H9 (cell line): Measurements from ENCODE around the gene STIM2. TPM values are rescaled to one million over a fixed set of nuclear protein-coding genes. Genes with fewer than 3 reads are reported as not detected.

Experiments
- DNase-seq: peaks from one replicate; pipeline ENCODE4 v3.0.0-alpha.2; 2017
- H2AFZ ChIP-seq: one replicate; pipeline ENCODE4 v1.6.1; 2013; ENCODE audit warnings: mild to moderate bottlenecking, low read length, control low read depth, moderate library complexity
- H2AK5ac ChIP-seq: 2 replicates; pipeline ENCODE4 v1.6.1; 2013; ENCODE audit warnings: low read length, control low read depth, mixed read lengths; ENCODE audit not compliant: insufficient read length
- H2BK120ac ChIP-seq: one replicate; pipeline ENCODE4 v1.6.1; 2013; ENCODE audit warnings: low read depth, mild to moderate bottlenecking, low read length, control low read depth, inconsistent platforms; ENCODE audit not compliant: poor library complexity, severe bottlenecking
- H2BK12ac ChIP-seq: 2 replicates; pipeline ENCODE4 v1.6.1; 2013; ENCODE audit warnings: low read length, control low read depth, mixed read lengths, low read depth; ENCODE audit not compliant: insufficient read length
- H2BK15ac ChIP-seq: 2 replicates; pipeline ENCODE4 v1.6.1; 2013; ENCODE audit warnings: low read depth, low read length, control low read depth
- H2BK20ac ChIP-seq: one replicate; pipeline ENCODE4 v1.6.1; 2013; ENCODE audit warnings: low read depth, mild to moderate bottlenecking, low read length, control low read depth, inconsistent platforms; ENCODE audit not compliant: poor library complexity, severe bottlenecking
- H2BK5ac ChIP-seq: 2 replicates; pipeline ENCODE4 v1.6.1; 2013; ENCODE audit warnings: low read length, control low read depth, mixed read lengths; ENCODE audit not compliant: insufficient read length
- H3K14ac ChIP-seq: 2 replicates; pipeline ENCODE4 v1.6.1; 2013; ENCODE audit warnings: low read length, control low read depth; ENCODE audit not compliant: insufficient read depth
- H3K18ac ChIP-seq: 2 replicates; pipeline ENCODE4 v1.6.1; 2013; ENCODE audit warnings: low read depth, mild to moderate bottlenecking, mixed read lengths, low read length, control low read depth; ENCODE audit not compliant: insufficient read length
- H3K23ac ChIP-seq: 2 replicates; pipeline ENCODE4 v1.6.1; 2013; ENCODE audit warnings: low read length, control low read depth, mixed read lengths, low read depth; ENCODE audit not compliant: insufficient read length
- H3K23me2 ChIP-seq: 2 replicates; pipeline ENCODE4 v1.6.1; 2013; ENCODE audit warnings: low read depth, mild to moderate bottlenecking, mixed read lengths, low read length, control low read depth; ENCODE audit not compliant: insufficient read length, poor library complexity, severe bottlenecking
- H3K27ac ChIP-seq: 2 replicates; pipeline ENCODE4 v1.5.1; 2013; ENCODE audit warnings: low read length, control low read depth, mixed read lengths, low read depth; ENCODE audit not compliant: insufficient read length
- H3K27me3 ChIP-seq: 2 replicates; pipeline ENCODE4 v1.6.1; 2013; ENCODE audit warnings: low read length, control low read depth, inconsistent platforms; ENCODE audit not compliant: insufficient read depth
- H3K4ac ChIP-seq: 2 replicates; pipeline ENCODE4 v1.6.1; 2013; ENCODE audit warnings: low read depth, mild to moderate bottlenecking, control low read depth, inconsistent platforms, low read length, moderate library complexity
- H3K4me1 ChIP-seq: 2 replicates; pipeline ENCODE4 v1.6.1; 2013; ENCODE audit warnings: low read length, control low read depth, inconsistent platforms; ENCODE audit not compliant: insufficient read depth
- H3K4me2 ChIP-seq: 2 replicates; pipeline ENCODE4 v1.6.1; 2013; ENCODE audit warnings: low read length, control low read depth, mixed read lengths; ENCODE audit not compliant: insufficient read length, insufficient read depth
- H3K56ac ChIP-seq: 2 replicates; pipeline ENCODE4 v1.6.1; 2013; ENCODE audit warnings: low read depth, mild to moderate bottlenecking, mixed read lengths, low read length, control low read depth; ENCODE audit not compliant: insufficient read length
- H3K79me1 ChIP-seq: 2 replicates; pipeline ENCODE4 v1.6.1; 2013; ENCODE audit warnings: low read depth, mild to moderate bottlenecking, moderate library complexity, low read length, control low read depth, inconsistent platforms; ENCODE audit not compliant: insufficient read depth, poor library complexity, severe bottlenecking
- H3K79me2 ChIP-seq: 2 replicates; pipeline ENCODE4 v1.6.1; 2013; ENCODE audit warnings: low read length, control low read depth, inconsistent platforms; ENCODE audit not compliant: insufficient read depth
- H3K9ac ChIP-seq: 2 replicates; pipeline ENCODE4 v1.6.1; 2013; ENCODE audit warnings: low read length, control low read depth, mixed read lengths; ENCODE audit not compliant: insufficient read length; ENCODE audit errors: extremely low read depth
- H3K9me3 ChIP-seq: one replicate; pipeline ENCODE4 v1.6.1; 2013; ENCODE audit warnings: low read depth, low read length, inconsistent platforms; ENCODE audit not compliant: control insufficient read depth
- H3T11ph ChIP-seq: one replicate; pipeline ENCODE4 v1.6.1; 2013; ENCODE audit warnings: mild to moderate bottlenecking, low read length, control low read depth, inconsistent platforms
- H4K20me1 ChIP-seq: one replicate; pipeline ENCODE4 v1.6.1; 2013; ENCODE audit not compliant: control insufficient read depth, insufficient read length, insufficient read depth
- H4K5ac ChIP-seq: 2 replicates; pipeline ENCODE4 v1.6.1; 2013; ENCODE audit warnings: low read depth, mild to moderate bottlenecking, mixed read lengths, low read length, control low read depth; ENCODE audit not compliant: insufficient read length
- H4K8ac ChIP-seq: replicated peaks from 2 replicates; pipeline ENCODE4 v1.6.1; 2013; ENCODE audit warnings: low read length, control low read depth, mixed read lengths, low read depth; ENCODE audit not compliant: insufficient read length
- H4K91ac ChIP-seq: 2 replicates; pipeline ENCODE4 v1.6.1; 2013; ENCODE audit warnings: low read depth, mild to moderate bottlenecking, moderate library complexity, mixed read lengths, low read length, control low read depth; ENCODE audit not compliant: insufficient read length
- H3K27ac Mint-ChIP-seq, 3 experiments: 2 replicates in 2 of 3; 3 replicates in 1 of 3; pipeline ENCODE4 v1.8.0; 2020 to 2021; ENCODE audit warnings: mixed read lengths in 3 of 3, mild to moderate bottlenecking in 1 of 3, moderate library complexity in 1 of 3
- H3K27me3 Mint-ChIP-seq: 2 replicates; pipeline ENCODE4 v1.8.0; 2021; ENCODE audit warnings: low read depth, mild to moderate bottlenecking, moderate library complexity, mixed read lengths
- H3K36me3 Mint-ChIP-seq, 3 experiments: 2 replicates in 2 of 3; 3 replicates in 1 of 3; pipeline ENCODE4 v1.8.0; 2020 to 2021; ENCODE audit warnings: low read depth in 3 of 3, mixed read lengths in 3 of 3; ENCODE audit not compliant: insufficient read depth in 1 of 3
- H3K4me1 Mint-ChIP-seq, 2 experiments: 2 replicates each; pipeline ENCODE4 v1.8.0; 2020; ENCODE audit warnings: mixed read lengths in 2 of 2
- H3K4me3 Mint-ChIP-seq, 2 experiments: 2 replicates in 1 of 2; 3 replicates in 1 of 2; pipeline ENCODE4 v1.8.0; 2020 to 2021; ENCODE audit warnings: mild to moderate bottlenecking in 2 of 2, mixed read lengths in 2 of 2, moderate library complexity in 1 of 2
- H3K9me3 Mint-ChIP-seq, 2 experiments: 2 replicates in 1 of 2; 3 replicates in 1 of 2; pipeline ENCODE4 v1.8.0; 2020; ENCODE audit warnings: mild to moderate bottlenecking in 2 of 2, mixed read lengths in 2 of 2, moderate library complexity in 1 of 2
- WGBS: extraction: QIAGEN DNeasy Blood & Tissue Kit; methylation state at CpG from one replicate; pipeline ENCODE4 v1.1.7; 2013; ENCODE audit warnings: missing lambda C conversion rate, low lambda C conversion rate, mixed read lengths; ENCODE audit not compliant: insufficient read length; ENCODE audit errors: extremely low coverage; 5-methylcytosine and 5-hydroxymethylcytosine counted together
- total RNA-seq: library from RNA; stranded (reverse); gene quantifications from 2 replicates; pipeline ENCODE4 v1.2.1, GENCODE V29; 2021
- TF ChIP-seq, protein P1 (sequence below): fragments of 200-600 bp; sonication (generic); conservative IDR thresholded peaks from 3 replicates; pipeline ENCODE4 v1.8.0; 2021; ENCODE audit warnings: antibody characterized with exemption, mild to moderate bottlenecking

Gene STIM2
- total RNA-seq, 1 experiment from 2014 or later = 26.2 TPM

DNA sequence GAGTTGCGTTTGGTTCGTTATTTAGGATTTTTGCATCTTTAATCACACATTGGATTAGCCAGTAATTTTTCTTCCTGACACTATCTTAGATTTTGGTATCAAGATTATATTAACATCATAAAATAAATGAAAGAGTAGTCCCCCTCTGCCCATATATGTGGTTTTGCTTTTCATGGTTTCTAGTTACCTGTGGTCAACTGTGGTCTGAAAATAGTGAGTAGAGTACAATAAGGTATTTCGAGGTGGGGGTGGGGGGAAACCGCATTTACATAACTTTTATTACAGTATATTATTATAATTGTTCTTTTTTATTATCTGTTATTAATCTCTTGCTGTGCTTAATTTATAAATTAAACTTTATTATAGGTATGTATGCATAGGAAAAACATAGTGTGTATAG is 152.4 kb downstream of the STIM2 start:
- H3K14ac ChIP-seq = no peak overlapping the region
- H3K27ac ChIP-seq = no peak overlapping the region
- H2BK5ac ChIP-seq = no peak overlapping the region
- no peak overlapping the region for H2AFZ ChIP-seq
- DNase-seq = no peak
- no CpG with 5 or more reads among the region's 4 CpGs for WGBS
- H3K23ac ChIP-seq = no peak overlapping the region
- H3K18ac ChIP-seq = no peak overlapping the region
- H3K79me2 ChIP-seq = no peaks in the 10 kb centered on the region
- no peak overlapping the region for H4K8ac ChIP-seq
- H3K23me2 ChIP-seq = no peaks in the 10 kb centered on the region
- no peaks in the 10 kb centered on the region for H4K20me1 ChIP-seq
- H3K9me3 ChIP-seq = no peaks in the 10 kb centered on the region
- no peak overlapping the region for H2BK15ac ChIP-seq
- H2BK12ac ChIP-seq = no peak overlapping the region
- no peak overlapping the region for H3T11ph ChIP-seq
- Mint-ChIP-seq H3K4me3 (no peak overlapping the region), H3K27me3 (no peaks in the 10 kb centered on the region), H3K4me1 (peaks cover 10 to 11% of the 10 kb centered on the region in 2 experiments), H3K36me3 (peaks cover 0 to 4% (median 2%) of the 10 kb centered on the region in 3 experiments; a peak in 3 of 7 replicates), H3K27ac (no peak overlapping the region), H3K9me3 (no peaks in the 10 kb centered on the region)
- no peaks in the 10 kb centered on the region for H3K79me1 ChIP-seq
- H3K4ac ChIP-seq = no peak overlapping the region
- no peak overlapping the region for H2BK120ac ChIP-seq
- H3K56ac ChIP-seq = no peak overlapping the region
- TF ChIP-seq, protein P1, sequence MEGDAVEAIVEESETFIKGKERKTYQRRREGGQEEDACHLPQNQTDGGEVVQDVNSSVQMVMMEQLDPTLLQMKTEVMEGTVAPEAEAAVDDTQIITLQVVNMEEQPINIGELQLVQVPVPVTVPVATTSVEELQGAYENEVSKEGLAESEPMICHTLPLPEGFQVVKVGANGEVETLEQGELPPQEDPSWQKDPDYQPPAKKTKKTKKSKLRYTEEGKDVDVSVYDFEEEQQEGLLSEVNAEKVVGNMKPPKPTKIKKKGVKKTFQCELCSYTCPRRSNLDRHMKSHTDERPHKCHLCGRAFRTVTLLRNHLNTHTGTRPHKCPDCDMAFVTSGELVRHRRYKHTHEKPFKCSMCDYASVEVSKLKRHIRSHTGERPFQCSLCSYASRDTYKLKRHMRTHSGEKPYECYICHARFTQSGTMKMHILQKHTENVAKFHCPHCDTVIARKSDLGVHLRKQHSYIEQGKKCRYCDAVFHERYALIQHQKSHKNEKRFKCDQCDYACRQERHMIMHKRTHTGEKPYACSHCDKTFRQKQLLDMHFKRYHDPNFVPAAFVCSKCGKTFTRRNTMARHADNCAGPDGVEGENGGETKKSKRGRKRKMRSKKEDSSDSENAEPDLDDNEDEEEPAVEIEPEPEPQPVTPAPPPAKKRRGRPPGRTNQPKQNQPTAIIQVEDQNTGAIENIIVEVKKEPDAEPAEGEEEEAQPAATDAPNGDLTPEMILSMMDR = no peak
- H2AK5ac ChIP-seq = no peak overlapping the region
- H4K5ac ChIP-seq = no peak overlapping the region
- H3K9ac ChIP-seq = no peak overlapping the region
- H2BK20ac ChIP-seq = no peak overlapping the region
- no peaks in the 10 kb centered on the region for H3K27me3 ChIP-seq
- H3K4me2 ChIP-seq = no peak overlapping the region
- H3K4me1 ChIP-seq = peaks cover 5% of the 10 kb centered on the region; the same call in 1 of the 2 replicates
- H4K91ac ChIP-seq = no peak overlapping the region
